CD14-positive monocyte (primary cell): ENCODE results near the gene FGFBP1. TPM values are rescaled to one million over a fixed set of nuclear protein-coding genes. Genes with fewer than 3 reads are reported as not detected.
"Not testable (repeated sequence)": the region's sequence is repeated elsewhere in the genome, so short reads cannot be mapped to it uniquely, and the experiment has no call there.

ENCODE experiments used
- DNase-seq, 3 donors: peaks; one replicate each; pipeline ENCODE4 v3.0.0-alpha.2; 2011 to 2022
- H2AFZ ChIP-seq: 2 replicates; pipeline ENCODE4 v1.6.0; 2012; ENCODE audit warnings: mild to moderate bottlenecking, low read depth, low read length, inconsistent platforms; ENCODE audit not compliant: insufficient read depth, poor library complexity, severe bottlenecking
- H3K27ac ChIP-seq, 2 donors: 1 replicate in 1 of 2; 2 replicates in 1 of 2; pipeline ENCODE4 v1.5.1; 2012 to 2013; ENCODE audit warnings: low read length in 2 of 2, control low read depth in 1 of 2, inconsistent platforms in 1 of 2, low read depth in 1 of 2, mild to moderate bottlenecking in 1 of 2
- H3K27me3 ChIP-seq, 2 donors: one replicate each; pipeline versions ENCODE4 v1.6.0 to v1.6.1; 2011 to 2013; ENCODE audit warnings: low read length in 2 of 2; ENCODE audit not compliant: control insufficient read depth in 2 of 2, insufficient read depth in 2 of 2
- H3K36me3 ChIP-seq, 2 donors: replicated peaks in 1 of 2; 1 replicate in 1 of 2; 2 replicates in 1 of 2; pipeline versions ENCODE4 v1.5.1 to v1.6.1; 2012 to 2013; ENCODE audit warnings: low read length in 2 of 2, control low read depth in 1 of 2, inconsistent platforms in 1 of 2, mild to moderate bottlenecking in 1 of 2; ENCODE audit not compliant: insufficient read depth in 2 of 2, control insufficient read depth in 1 of 2
- H3K4me1 ChIP-seq, 2 donors: 1 replicate in 1 of 2; 2 replicates in 1 of 2; pipeline versions ENCODE4 v1.5.1 to v1.6.1; 2012 to 2013; ENCODE audit warnings: low read length in 2 of 2, control low read depth in 1 of 2, inconsistent platforms in 1 of 2, mild to moderate bottlenecking in 1 of 2, moderate library complexity in 1 of 2; ENCODE audit not compliant: insufficient read depth in 2 of 2, control insufficient read depth in 1 of 2
- H3K4me2 ChIP-seq: replicated peaks from 2 replicates; pipeline ENCODE3; 2012; ENCODE audit warnings: low read length, moderate library complexity, mild to moderate bottlenecking; ENCODE audit not compliant: poor library complexity, severe bottlenecking; ENCODE audit errors: extremely low read depth
- H3K4me3 ChIP-seq, 3 experiments: fragments of 200-600 bp in 1 of 3; sonication (generic) in 1 of 3; replicated peaks in 1 of 3; 1 replicate in 2 of 3; 2 replicates in 1 of 3; pipeline ENCODE4 v1.5.1; 2011 to 2013; ENCODE audit warnings: low read length in 3 of 3, mild to moderate bottlenecking in 3 of 3, control low read depth in 2 of 3, low read depth in 2 of 3, inconsistent platforms in 1 of 3, moderate library complexity in 1 of 3
- H3K79me2 ChIP-seq: 2 replicates; pipeline ENCODE4 v1.6.0; 2012; ENCODE audit warnings: mild to moderate bottlenecking, control low read depth, inconsistent platforms, low read length, moderate library complexity; ENCODE audit not compliant: insufficient read depth
- H3K9ac ChIP-seq: 2 replicates; pipeline ENCODE4 v1.6.0; 2017; ENCODE audit warnings: low read length, mild to moderate bottlenecking; ENCODE audit not compliant: insufficient read depth, poor library complexity, severe bottlenecking
- H3K9me3 ChIP-seq, 2 donors: replicated peaks in 1 of 2; 1 replicate in 1 of 2; 2 replicates in 1 of 2; pipeline versions ENCODE4 v1.5.1 to v1.6.1; 2012 to 2013; ENCODE audit warnings: low read length in 2 of 2, control low read depth in 1 of 2; ENCODE audit not compliant: control insufficient read depth in 1 of 2, insufficient read depth in 1 of 2
- H4K20me1 ChIP-seq: 2 replicates; pipeline ENCODE4 v1.6.0; 2012; ENCODE audit warnings: mild to moderate bottlenecking, low read length, control low read depth, moderate library complexity; ENCODE audit not compliant: insufficient read depth
- H3K27ac Mint-ChIP-seq, 7 donors: one replicate each; pipeline ENCODE4 v1.8.0; 2020; ENCODE audit warnings: mild to moderate bottlenecking in 7 of 7, mixed read lengths in 7 of 7, moderate library complexity in 6 of 7, inconsistent platforms in 2 of 7
- H3K27me3 Mint-ChIP-seq, 3 donors: one replicate each; pipeline ENCODE4 v1.8.0; 2021 to 2022; ENCODE audit warnings: low read depth in 3 of 3, mild to moderate bottlenecking in 3 of 3, mixed read lengths in 3 of 3, moderate library complexity in 3 of 3, inconsistent platforms in 1 of 3
- H3K36me3 Mint-ChIP-seq, 2 donors: one replicate each; pipeline ENCODE4 v1.8.0; 2020; ENCODE audit warnings: mixed read lengths in 2 of 2, inconsistent platforms in 1 of 2, mild to moderate bottlenecking in 1 of 2
- H3K4me1 Mint-ChIP-seq: one replicate; pipeline ENCODE4 v1.8.0; 2020; ENCODE audit warnings: mild to moderate bottlenecking, mixed read lengths
- H3K4me3 Mint-ChIP-seq, 2 donors: one replicate each; pipeline ENCODE4 v1.8.0; 2020; ENCODE audit warnings: mild to moderate bottlenecking in 2 of 2, mixed read lengths in 2 of 2, moderate library complexity in 1 of 2
- H3K9me3 Mint-ChIP-seq, 7 donors: one replicate each; pipeline ENCODE4 v1.8.0; 2020 to 2022; ENCODE audit warnings: mixed read lengths in 7 of 7, mild to moderate bottlenecking in 6 of 7, moderate library complexity in 6 of 7, inconsistent platforms in 2 of 7
- CTCF ChIP-seq: fragments of 200-600 bp; IDR thresholded peaks from one replicate; pipeline ENCODE4 v1.8.0; 2022; ENCODE audit warnings: antibody characterized with exemption, mild to moderate bottlenecking
- WGBS: methylation state at CpG from one replicate; pipeline ENCODE4 v1.1.5; 2013; ENCODE audit warnings: missing lambda C conversion rate; ENCODE audit not compliant: insufficient coverage; 5-methylcytosine and 5-hydroxymethylcytosine counted together
- intact Hi-C, 2 donors: fragments of 100-400 bp; cut with micrococcal nuclease; formaldehyde crosslinking; loops; one replicate each; pipeline versions ENCODE4 v1.15.0 to v1.15.1; 2023
- polyA plus RNA-seq, 3 donors: library from polyadenylated mRNA; depleted of rRNA in 1 of 3; unstranded in 2 of 3; stranded (reverse) in 1 of 3; fragments of 300-500 nt in 2 of 3; fragments of >200 nt in 1 of 3; fragmentation: Illumina TruSeq in 2 of 3; gene quantifications; 1 replicate in 2 of 3; 2 replicates in 1 of 3; pipeline ENCODE4 v1.2.3, GENCODE V29; 2012 to 2021

FGFBP1 gene
- polyA plus RNA-seq, 3 donors: not detected

DNA sequence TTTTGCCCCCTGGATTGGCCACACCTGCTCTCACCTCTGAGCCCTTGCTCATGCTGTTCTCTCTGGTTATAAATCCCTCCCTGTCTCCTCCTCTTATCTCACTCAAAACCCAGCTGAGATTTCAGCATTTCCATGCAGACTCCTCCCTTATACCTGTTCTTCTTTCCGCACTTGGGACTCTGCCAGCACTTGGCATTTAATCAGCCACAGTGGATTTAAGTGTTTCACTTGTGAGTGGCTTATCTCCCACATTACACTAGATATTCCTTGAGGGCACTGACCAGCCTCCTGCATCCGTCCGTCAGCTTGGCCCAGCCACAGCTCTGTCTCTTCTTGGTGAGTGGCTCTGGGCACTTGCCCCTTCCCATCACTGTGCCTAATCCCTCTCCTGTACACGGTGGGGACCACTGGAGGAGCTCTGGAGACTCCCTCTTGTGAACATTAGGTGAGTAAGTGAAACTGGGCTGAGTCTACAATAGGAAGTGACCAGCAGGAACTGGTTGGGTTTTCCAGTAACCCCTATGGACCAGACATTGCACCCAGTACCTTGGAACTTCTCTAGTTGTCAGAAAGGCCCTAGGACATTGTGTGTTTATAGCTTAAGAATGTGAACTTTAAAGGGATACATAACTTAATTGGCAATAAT is 19.9 kb downstream of the FGFBP1 start:
- no peaks in the 10 kb centered on the region for H3K4me1 Mint-ChIP-seq
- Histone ChIP-seq H3K9me3 (peaks cover 0 to 5% of the 10 kb centered on the region in 2 donors), H3K27ac (no peak overlapping the region), H4K20me1 (no peaks in the 10 kb centered on the region), H3K79me2 (no peaks in the 10 kb centered on the region), H3K4me3 (no peak overlapping the region), H3K4me2 (no peak overlapping the region), H3K27me3 (no peaks in the 10 kb centered on the region), H3K9ac (no peak overlapping the region), H3K4me1 (no peaks in the 10 kb centered on the region), H2AFZ (no peak overlapping the region), H3K36me3 (no peaks in the 10 kb centered on the region)
- H3K27me3 Mint-ChIP-seq: peaks cover 3 to 6% (median 5%) of the 10 kb centered on the region in 3 donors
- intact Hi-C loops: no loop called here
- H3K9me3 Mint-ChIP-seq: peaks cover 3 to 8% (median 5%) of the 10 kb centered on the region in 7 donors
- no peaks in the 10 kb centered on the region for H3K36me3 Mint-ChIP-seq
- 100% methylated on average over 2 of the region's 4 CpGs for WGBS
- peak overlapping the region in 1 of 7 donors; percentile 35 for H3K27ac Mint-ChIP-seq
- no peak for TF ChIP-seq CTCF
- H3K4me3 Mint-ChIP-seq: no peak overlapping the region
- no peak for DNase-seq

GRCh38 chr4:15917297-15917696 is 21.2 kb downstream of the FGFBP1 start:
- Histone ChIP-seq H2AFZ (no peak overlapping the region), H3K9ac (no peak overlapping the region), H3K27me3 (peaks cover 0 to 2% of the 10 kb centered on the region in 2 donors), H3K4me1 (no peaks in the 10 kb centered on the region), H3K27ac (no peak overlapping the region), H3K4me3 (no peak overlapping the region), H3K36me3 (no peaks in the 10 kb centered on the region), H3K9me3 (peaks cover 0 to 5% of the 10 kb centered on the region in 2 donors), H4K20me1 (no peaks in the 10 kb centered on the region), H3K79me2 (no peaks in the 10 kb centered on the region), H3K4me2 (no peak overlapping the region)
- intact Hi-C loops: no loop called here
- H3K27me3 Mint-ChIP-seq: peaks cover 2 to 6% (median 3%) of the 10 kb centered on the region in 3 donors
- no peaks in the 10 kb centered on the region for H3K4me1 Mint-ChIP-seq
- no peak for TF ChIP-seq CTCF
- no peaks in the 10 kb centered on the region for H3K36me3 Mint-ChIP-seq
- no CpG with 5 or more reads among the region's 2 CpGs for WGBS
- H3K4me3 Mint-ChIP-seq: no peak overlapping the region
- H3K9me3 Mint-ChIP-seq: peaks cover 3 to 8% (median 5%) of the 10 kb centered on the region in 7 donors
- DNase-seq: no peak
- H3K27ac Mint-ChIP-seq: no peak overlapping the region

GRCh38 chr4:15916358-15916757 is 22.2 kb downstream of the FGFBP1 start:
- H2AFZ ChIP-seq, H3K36me3 Mint-ChIP-seq, DNase-seq, H3K4me1 Mint-ChIP-seq, H3K4me1 ChIP-seq, H3K4me2 ChIP-seq, H3K36me3 ChIP-seq, H3K9me3 ChIP-seq, H3K4me3 ChIP-seq, H4K20me1 ChIP-seq, H3K9ac ChIP-seq, H3K27ac Mint-ChIP-seq, H3K27me3 ChIP-seq, H3K27me3 Mint-ChIP-seq, H3K79me2 ChIP-seq, H3K27ac ChIP-seq, intact Hi-C loops, H3K9me3 Mint-ChIP-seq, H3K4me3 Mint-ChIP-seq: not testable (repeated sequence)
- WGBS: 100% methylated on average over 2 of the region's 9 CpGs
